ENCODE measurements around the gene RXFP3. TPM values are rescaled to one million over a fixed set of nuclear protein-coding genes. Genes with fewer than 3 reads are reported as not detected.

RXFP3 gene
- total RNA-seq, 1 donor from 2014 or later: not detected

- Histone ChIP-seq H3K27me3 (ENCODE audit: insufficient read depth, low read length) (no peaks in the 10 kb centered on the region), H3K4me3 (ENCODE audit: insufficient read depth, low read depth, low read length) (no peak overlapping the region), H3K9ac (ENCODE audit: low read length) (no peak overlapping the region), H3K36me3 (ENCODE audit: insufficient read depth, low read length) (no peaks in the 10 kb centered on the region), H3K79me2 (ENCODE audit: insufficient read depth, low read length) (no peaks in the 10 kb centered on the region), H3K9me3 (ENCODE audit: insufficient read depth, low read depth, low read length) (no peaks in the 10 kb centered on the region), H4K20me1 (ENCODE audit: insufficient read depth, low read length) (no peaks in the 10 kb centered on the region), H3K4me1 (ENCODE audit: insufficient read depth, low read length) (peaks cover 11% of the 10 kb centered on the region), H3K27ac (ENCODE audit: low read depth, low read length) (no peak overlapping the region), H3K4me2 (ENCODE audit: low read length) (no peak overlapping the region), H2AFZ (ENCODE audit: low read depth, low read length) (no peak overlapping the region)
- no peak for TF ChIP-seq EZH2 (IDR thresholded peaks at IDR 0.05; ENCODE audit: insufficient read depth, low read length)
- TF ChIP-seq CTCF (IDR thresholded peaks at IDR 0.05; ENCODE audit: insufficient read depth, low read depth, low read length): no peak
- FAIRE-seq: no peak
- DNase-seq (ENCODE audit: low read depth): no peak
- H3K4me1 Mint-ChIP-seq (ENCODE audit: low read depth, unreplicated experiment): peaks cover 15% of the 10 kb centered on the region
- no peak overlapping the region for H3K27ac Mint-ChIP-seq (ENCODE audit: unreplicated experiment)
- H3K27me3 Mint-ChIP-seq (ENCODE audit: low read depth, unreplicated experiment): peaks cover 4% of the 10 kb centered on the region
- H3K4me3 Mint-ChIP-seq (ENCODE audit: unreplicated experiment): no peak overlapping the region
- no peaks in the 10 kb centered on the region for H3K36me3 Mint-ChIP-seq (ENCODE audit: low read depth, unreplicated experiment)
- H3K9me3 Mint-ChIP-seq (ENCODE audit: unreplicated experiment): no peaks in the 10 kb centered on the region
These were observed 5.0 kb upstream of the RXFP3 start for GRCh38 chr5:33931136-33931535.

GRCh38 chr5:33933723-33934169 is 2.4 kb upstream of the RXFP3 start:
- Histone ChIP-seq H3K4me3 (ENCODE audit: insufficient read depth, low read depth, low read length) (no peak overlapping the region), H3K9ac (ENCODE audit: low read length) (no peak overlapping the region), H3K4me2 (ENCODE audit: low read length) (no peak overlapping the region), H2AFZ (ENCODE audit: low read depth, low read length) (no peak overlapping the region), H3K27ac (ENCODE audit: low read depth, low read length) (no peak overlapping the region), H3K9me3 (ENCODE audit: insufficient read depth, low read depth, low read length) (no peaks in the 10 kb centered on the region), H3K79me2 (ENCODE audit: insufficient read depth, low read length) (no peaks in the 10 kb centered on the region), H3K4me1 (ENCODE audit: insufficient read depth, low read length) (peaks cover 21% of the 10 kb centered on the region), H3K27me3 (ENCODE audit: insufficient read depth, low read length) (peaks cover 21% of the 10 kb centered on the region), H4K20me1 (ENCODE audit: insufficient read depth, low read length) (no peaks in the 10 kb centered on the region), H3K36me3 (ENCODE audit: insufficient read depth, low read length) (no peaks in the 10 kb centered on the region)
- no peaks in the 10 kb centered on the region for H3K9me3 Mint-ChIP-seq (ENCODE audit: unreplicated experiment)
- H3K27ac Mint-ChIP-seq (ENCODE audit: unreplicated experiment): no peak overlapping the region
- H3K4me1 Mint-ChIP-seq (ENCODE audit: low read depth, unreplicated experiment): peaks cover 15% of the 10 kb centered on the region
- peaks cover 15% of the 10 kb centered on the region for H3K27me3 Mint-ChIP-seq (ENCODE audit: low read depth, unreplicated experiment)
- TF ChIP-seq CTCF (IDR thresholded peaks at IDR 0.05; ENCODE audit: insufficient read depth, low read depth, low read length) (no peak), EZH2 (IDR thresholded peaks at IDR 0.05; ENCODE audit: insufficient read depth, low read length) (no peak)
- FAIRE-seq: no peak
- no peaks in the 10 kb centered on the region for H3K36me3 Mint-ChIP-seq (ENCODE audit: low read depth, unreplicated experiment)
- DNase-seq (ENCODE audit: low read depth): no peak
- no peak overlapping the region for H3K4me3 Mint-ChIP-seq (ENCODE audit: unreplicated experiment)

GRCh38 chr5:33934176-33934575 is 2.0 kb upstream of the RXFP3 start:
- DNase-seq (ENCODE audit: low read depth) (peak; percentile 40), FAIRE-seq (no peak)
- Histone ChIP-seq H3K27ac (ENCODE audit: low read depth, low read length) (peak overlapping the region; percentile 21), H2AFZ (ENCODE audit: low read depth, low read length) (no peak overlapping the region), H3K4me1 (ENCODE audit: insufficient read depth, low read length) (peaks cover 21% of the 10 kb centered on the region), H4K20me1 (ENCODE audit: insufficient read depth, low read length) (no peaks in the 10 kb centered on the region), H3K36me3 (ENCODE audit: insufficient read depth, low read length) (no peaks in the 10 kb centered on the region), H3K9me3 (ENCODE audit: insufficient read depth, low read depth, low read length) (no peaks in the 10 kb centered on the region), H3K27me3 (ENCODE audit: insufficient read depth, low read length) (peaks cover 24% of the 10 kb centered on the region), H3K4me2 (ENCODE audit: low read length) (peak overlapping the region; percentile 4), H3K4me3 (ENCODE audit: insufficient read depth, low read depth, low read length) (no peak overlapping the region), H3K9ac (ENCODE audit: low read length) (no peak overlapping the region), H3K79me2 (ENCODE audit: insufficient read depth, low read length) (no peaks in the 10 kb centered on the region)
- H3K4me1 Mint-ChIP-seq (ENCODE audit: low read depth, unreplicated experiment): peaks cover 15% of the 10 kb centered on the region
- H3K9me3 Mint-ChIP-seq (ENCODE audit: unreplicated experiment): no peaks in the 10 kb centered on the region
- H3K36me3 Mint-ChIP-seq (ENCODE audit: low read depth, unreplicated experiment): no peaks in the 10 kb centered on the region
- H3K4me3 Mint-ChIP-seq (ENCODE audit: unreplicated experiment): no peak overlapping the region
- H3K27me3 Mint-ChIP-seq (ENCODE audit: low read depth, unreplicated experiment): peaks cover 15% of the 10 kb centered on the region
- TF ChIP-seq CTCF (IDR thresholded peaks at IDR 0.05; ENCODE audit: insufficient read depth, low read depth, low read length): no peak
- no peak for TF ChIP-seq EZH2 (IDR thresholded peaks at IDR 0.05; ENCODE audit: insufficient read depth, low read length)
- H3K27ac Mint-ChIP-seq (ENCODE audit: unreplicated experiment): no peak overlapping the region

Measured in astrocyte (in vitro differentiated cells and primary cell).